HG03097 (cell line): Measurements from ENCODE around the gene KRTAP11-1.

Source experiments
- ATAC-seq: cut with Tn5 transposase; IDR thresholded peaks from one replicate; pipeline ENCODE4 v1.9.1; 2021; ENCODE audit not compliant: unreplicated experiment, low FRiP score

The KRTAP11-1 gene

GRCh38 chr21:30881480-30881879 lies at the start of gene KRTAP11-1:
TSS of gene KRTAP11-1 (minus strand) at chr21:30881580. CDS start at chr21:30881524, 56 bp downstream.
- no peak for ATAC-seq

DNA sequence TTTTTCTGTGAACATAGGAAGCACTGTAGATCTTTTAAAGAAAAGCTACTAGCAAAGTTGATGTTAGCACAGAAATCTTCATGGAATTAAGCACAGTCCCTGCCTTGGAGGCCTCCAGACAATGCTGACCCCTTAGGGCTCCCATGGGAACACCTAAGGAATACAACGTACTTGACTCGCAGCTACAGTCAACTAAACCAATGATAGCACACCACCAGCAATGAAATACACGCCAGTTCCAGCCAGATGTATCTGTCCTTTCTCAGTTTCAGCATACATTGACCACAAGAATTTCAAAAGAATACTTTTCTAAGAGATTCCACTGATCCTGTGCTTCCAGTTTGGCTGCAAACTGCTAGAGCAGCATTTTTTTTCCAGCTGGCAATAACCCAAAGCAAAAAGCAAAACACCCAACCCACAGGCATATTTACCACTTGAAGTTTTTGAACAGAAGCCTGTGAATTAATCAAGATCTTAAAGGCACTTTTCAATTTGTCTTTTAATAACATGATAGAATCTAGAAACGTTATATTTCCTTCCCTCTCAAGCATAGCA lies 42.8 kb upstream of the KRTAP11-1 start:
- ATAC-seq: no peak

DNA sequence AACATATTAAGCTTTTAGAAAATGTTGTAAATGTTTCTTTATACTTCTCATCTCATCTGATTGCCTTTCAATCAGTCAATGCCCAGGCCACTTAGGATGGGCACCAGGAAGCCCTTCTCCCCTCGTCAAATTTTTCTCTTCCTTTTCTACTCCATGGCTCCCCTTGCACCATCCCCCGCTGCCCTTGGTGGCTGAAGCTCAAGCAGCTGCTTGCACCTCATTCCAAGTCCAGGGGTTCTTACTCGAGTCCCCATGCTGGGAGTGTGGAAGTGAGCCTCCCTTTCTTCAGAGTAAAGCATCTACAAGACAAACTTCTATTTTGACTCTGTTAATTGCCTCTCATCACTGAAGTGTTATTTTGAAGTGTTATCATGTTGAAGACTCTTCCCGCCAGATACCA lies 39.7 kb upstream of the KRTAP11-1 start:
- ATAC-seq: no peak

GRCh38 chr21:30917557-30917956 lies 36.2 kb upstream of the KRTAP11-1 start:
- ATAC-seq: no peak

DNA sequence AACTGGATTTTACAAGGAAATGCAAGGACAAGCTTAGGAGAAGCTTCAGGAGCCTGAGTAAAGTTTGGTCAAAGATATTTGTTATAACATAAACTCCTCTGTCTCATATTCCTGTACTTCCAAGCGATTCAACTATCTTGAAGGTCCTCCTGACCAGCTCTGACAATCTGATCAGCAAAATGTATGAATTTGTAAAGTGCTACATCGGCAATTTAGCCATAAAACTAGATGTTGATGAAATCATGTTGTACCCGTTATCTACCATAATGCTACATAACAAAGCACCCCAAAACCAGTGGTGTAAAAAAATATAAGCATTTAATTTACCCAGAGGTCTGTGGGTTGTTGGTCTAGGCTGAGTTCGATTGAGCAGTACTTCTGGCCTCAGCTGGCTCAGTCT lies 19.5 kb upstream of the KRTAP11-1 start:
- ATAC-seq: no peak

DNA sequence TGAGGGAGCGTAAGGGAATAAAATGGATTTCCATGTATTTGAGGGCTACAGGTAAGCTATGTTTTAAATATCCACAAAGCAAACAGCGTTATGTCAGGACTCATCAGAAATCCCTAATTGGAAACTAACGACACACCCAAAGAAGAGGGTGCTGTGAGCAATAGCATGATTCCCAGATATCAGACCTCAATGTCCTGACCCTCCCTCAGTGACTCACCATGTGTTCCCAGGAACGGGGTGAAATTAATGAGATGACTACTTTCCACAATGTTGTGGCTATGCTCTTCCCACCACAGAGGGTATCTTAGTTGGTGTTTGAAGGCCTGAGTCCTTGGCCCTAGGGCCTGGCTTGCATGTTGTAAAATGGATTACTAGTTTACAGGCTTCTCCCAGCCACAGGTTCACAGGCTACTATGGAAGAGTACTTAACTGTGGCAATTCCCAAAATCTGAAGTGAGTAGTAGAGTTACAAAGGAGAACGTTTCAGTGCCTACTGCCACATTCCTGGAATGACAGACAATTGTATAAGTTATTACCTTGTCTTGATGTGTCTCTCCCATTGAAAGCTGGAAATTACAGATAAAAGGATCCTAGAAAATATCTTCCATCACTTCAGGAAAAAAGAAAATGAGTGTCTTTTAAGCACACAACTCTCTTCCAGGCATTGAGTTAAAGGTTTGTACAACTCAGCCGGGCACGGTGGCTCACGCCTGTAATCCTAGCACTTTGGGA lies 1.7 kb upstream of the KRTAP11-1 start:
- no peak for ATAC-seq

DNA sequence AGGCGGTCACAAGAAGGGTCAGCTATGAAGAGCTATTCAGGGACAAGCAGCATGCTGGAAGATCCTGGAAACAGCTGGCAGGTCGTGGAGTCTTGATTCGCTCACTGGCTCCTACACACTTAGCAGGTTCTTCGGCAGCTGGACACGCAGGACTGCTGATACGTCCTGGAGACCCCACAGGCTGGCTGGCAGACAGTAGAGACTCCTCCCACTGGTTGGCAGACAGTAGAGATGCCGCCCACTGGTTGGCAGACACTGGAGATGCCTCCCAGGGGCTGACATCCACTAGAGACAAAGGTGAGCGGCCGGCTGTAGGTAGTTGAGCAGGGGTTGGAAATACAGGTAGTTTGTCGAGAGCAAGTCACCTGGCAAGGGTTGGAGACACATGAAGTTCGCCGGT lies 466 bp downstream of the KRTAP11-1 start:
- ATAC-seq: no peak

DNA sequence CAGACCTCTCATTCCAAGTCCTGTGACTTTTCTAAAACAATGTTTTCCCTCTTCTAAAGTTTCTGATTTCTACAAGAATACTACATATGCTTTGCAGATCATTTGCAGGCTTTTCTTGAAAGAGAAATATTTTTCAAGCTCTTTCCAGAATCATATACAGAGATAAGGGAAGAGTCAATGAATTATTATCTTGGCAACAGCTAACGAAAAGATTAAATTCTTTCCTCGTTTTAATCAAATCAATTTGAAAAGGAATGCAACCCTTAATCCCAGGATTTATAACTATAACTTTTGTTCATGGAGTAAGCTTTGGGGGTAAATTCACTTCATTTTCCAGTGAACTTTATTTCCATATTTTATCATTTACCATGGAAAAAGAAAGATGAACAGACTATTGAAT lies 6.9 kb downstream of the KRTAP11-1 start:
- ATAC-seq: no peak

GRCh38 chr21:30847627-30848500 lies 33.5 kb downstream of the KRTAP11-1 start:
- ATAC-seq: no peak

GRCh38 chr21:30842990-30843389 lies 38.4 kb downstream of the KRTAP11-1 start:
- no peak for ATAC-seq

DNA sequence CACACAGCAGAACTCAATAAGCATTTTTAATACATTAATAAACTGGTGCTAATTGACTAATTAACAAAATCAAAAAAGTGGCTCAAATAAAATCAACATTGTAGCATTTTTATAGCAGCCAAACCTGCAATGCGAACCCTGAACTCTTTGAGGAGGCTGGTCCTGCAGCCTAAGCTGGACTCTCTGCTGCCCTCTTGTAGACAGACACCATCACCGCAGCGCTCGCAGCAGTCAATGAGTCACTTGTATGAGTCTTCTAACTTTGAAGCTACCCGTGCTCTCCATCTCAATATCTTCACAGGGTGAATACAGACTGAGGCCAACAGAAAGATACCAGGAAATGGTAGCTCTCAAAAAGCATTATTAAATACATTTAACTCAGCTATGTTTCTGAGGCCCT lies 42.1 kb downstream of the KRTAP11-1 start:
- ATAC-seq: no peak

- ATAC-seq: no peak
These were observed 42.8 kb downstream of the KRTAP11-1 start for GRCh38 chr21:30838536-30838935.

- ATAC-seq: no peak
These were observed 50.1 kb downstream of the KRTAP11-1 start for GRCh38 chr21:30831194-30831765.
